Measurements from ENCODE around the gene TMEM163.
"Not testable (repeated sequence)": the region's sequence is repeated elsewhere in the genome, so short reads cannot be mapped to it uniquely, and the experiment has no call there.

TMEM163 gene

GRCh38 chr2:134621939-134622705 is 96.7 kb downstream of the TMEM163 start:
- DNase-seq (ENCODE audit: low spot score), result no peak

- DNase-seq (ENCODE audit: low spot score), result no peak
Observed at GRCh38 chr2:134619250-134619649, 99.5 kb downstream of the TMEM163 start.

GRCh38 chr2:134615480-134615879 is 103.3 kb downstream of the TMEM163 start:
- DNase-seq (ENCODE audit: low spot score), result not testable (repeated sequence)

GRCh38 chr2:134611316-134611715 is 107.5 kb downstream of the TMEM163 start:
- no peak for DNase-seq (ENCODE audit: low spot score)

GRCh38 chr2:134610871-134611270 is 107.9 kb downstream of the TMEM163 start:
- no peak for DNase-seq (ENCODE audit: low spot score)

- DNase-seq (ENCODE audit: low spot score), result no peak
Observed at GRCh38 chr2:134609924-134610513, 108.8 kb downstream of the TMEM163 start.

DNA sequence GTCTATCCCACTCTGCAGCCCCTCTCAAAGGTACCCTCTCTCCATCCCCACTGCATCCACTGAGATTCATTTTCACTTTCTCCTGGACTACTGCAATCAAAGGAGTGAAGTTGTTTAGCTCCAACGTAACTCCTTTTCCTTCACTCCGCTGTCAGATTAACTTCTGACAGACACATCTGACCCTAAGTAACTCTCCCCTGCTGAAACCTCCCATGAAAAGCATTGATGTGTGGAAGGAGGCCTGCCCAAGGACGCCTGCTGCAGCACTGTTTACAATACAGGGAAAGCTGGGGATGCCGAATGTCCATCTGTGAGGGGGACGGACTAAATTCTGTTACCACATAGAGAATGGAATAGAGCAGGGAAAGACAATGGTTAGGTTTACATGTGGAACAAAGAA is 114.8 kb downstream of the TMEM163 start:
- DNase-seq (ENCODE audit: low spot score), result no peak

DNA sequence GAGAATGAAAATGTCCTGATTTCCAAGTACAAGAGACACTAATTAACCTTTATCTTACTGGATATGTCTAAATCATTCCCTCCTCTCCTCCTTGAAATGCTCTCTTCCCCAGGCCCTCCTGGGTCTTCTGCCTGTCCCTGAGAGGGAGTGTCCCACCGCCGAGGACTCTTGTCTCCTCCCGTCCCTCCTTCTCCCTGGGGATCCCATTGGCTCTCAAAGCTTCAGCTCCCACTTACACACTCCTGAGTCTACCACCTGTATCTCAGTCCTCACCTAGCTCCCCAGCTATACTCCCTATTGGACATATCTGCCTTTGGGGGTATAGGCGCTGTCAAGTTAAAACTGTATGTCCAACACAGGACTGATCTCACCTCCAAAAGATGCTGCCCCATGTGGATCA is 116.1 kb downstream of the TMEM163 start:
- no peak for DNase-seq (ENCODE audit: low spot score)

DNA sequence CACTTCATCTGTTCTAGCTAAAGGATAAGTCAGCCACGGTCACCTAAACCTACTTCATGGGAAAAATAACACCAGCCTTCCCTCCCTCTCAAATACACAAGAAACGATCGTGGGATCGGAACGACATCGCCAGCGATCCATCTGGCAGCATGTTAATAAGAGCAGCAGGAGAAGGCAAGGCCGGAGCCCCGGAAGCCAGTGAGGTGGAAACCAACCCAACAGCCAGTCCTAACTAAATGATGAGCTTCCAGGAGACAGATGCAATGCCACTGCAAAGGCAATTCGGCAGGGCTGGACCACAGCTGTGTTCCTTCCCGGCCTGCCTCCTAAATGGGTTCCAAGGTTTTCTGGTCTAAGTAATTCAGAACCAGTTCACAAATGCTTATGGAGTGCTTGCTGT is 117.5 kb downstream of the TMEM163 start:
- DNase-seq (ENCODE audit: low spot score), result no peak

GRCh38 chr2:134600208-134600607 is 118.6 kb downstream of the TMEM163 start:
- no peak for DNase-seq (ENCODE audit: low spot score)

DNA sequence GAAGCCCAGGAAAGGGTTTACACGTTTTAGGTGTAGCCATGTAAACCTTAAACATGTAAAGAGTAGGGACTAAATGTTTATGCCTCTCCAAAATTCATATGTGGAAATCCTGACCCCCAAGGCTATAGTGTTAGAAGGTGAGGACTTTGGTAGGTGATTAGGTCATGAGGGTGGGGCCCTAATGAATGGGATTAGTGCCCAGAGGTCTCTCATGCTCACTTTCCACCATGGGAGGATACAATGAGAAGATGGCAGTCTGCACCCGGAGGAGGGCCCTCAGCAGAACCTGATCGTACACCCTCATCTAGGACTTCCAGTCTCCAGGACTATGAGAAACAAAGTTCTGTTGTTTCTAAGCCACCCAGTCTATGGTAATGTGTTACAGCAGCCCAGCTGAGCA is 119.6 kb downstream of the TMEM163 start:
- DNase-seq (ENCODE audit: low spot score), result no peak

DNA sequence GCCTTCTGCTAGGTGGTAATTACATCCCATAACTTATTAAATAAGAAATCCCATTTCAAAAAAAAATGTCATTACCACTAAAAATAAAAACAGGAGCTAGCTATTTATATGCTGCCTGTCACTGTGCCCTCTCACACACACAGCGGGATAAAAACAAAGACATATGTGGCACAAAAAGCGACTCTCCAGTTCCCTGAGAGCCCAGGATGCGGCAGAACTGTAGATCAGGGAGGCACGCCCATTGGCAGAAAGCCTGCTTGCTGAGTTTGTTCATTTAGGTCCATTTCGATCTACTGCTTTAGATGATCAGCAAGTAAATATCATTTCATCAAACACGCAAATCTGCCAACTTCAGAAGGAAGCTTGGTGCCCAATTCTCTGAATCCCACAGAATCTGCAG is 124.4 kb downstream of the TMEM163 start:
- DNase-seq (ENCODE audit: low spot score), result no peak

- no peak for DNase-seq (ENCODE audit: low spot score)
Observed at GRCh38 chr2:134593519-134593918, 125.3 kb downstream of the TMEM163 start.

- DNase-seq (ENCODE audit: low spot score), result no peak
Observed at GRCh38 chr2:134592377-134592776, 126.4 kb downstream of the TMEM163 start.

GRCh38 chr2:134591526-134591925 is 127.3 kb downstream of the TMEM163 start:
- no peak for DNase-seq (ENCODE audit: low spot score)

- no peak for DNase-seq (ENCODE audit: low spot score)
Observed at GRCh38 chr2:134590679-134591078, 128.1 kb downstream of the TMEM163 start.

DNA sequence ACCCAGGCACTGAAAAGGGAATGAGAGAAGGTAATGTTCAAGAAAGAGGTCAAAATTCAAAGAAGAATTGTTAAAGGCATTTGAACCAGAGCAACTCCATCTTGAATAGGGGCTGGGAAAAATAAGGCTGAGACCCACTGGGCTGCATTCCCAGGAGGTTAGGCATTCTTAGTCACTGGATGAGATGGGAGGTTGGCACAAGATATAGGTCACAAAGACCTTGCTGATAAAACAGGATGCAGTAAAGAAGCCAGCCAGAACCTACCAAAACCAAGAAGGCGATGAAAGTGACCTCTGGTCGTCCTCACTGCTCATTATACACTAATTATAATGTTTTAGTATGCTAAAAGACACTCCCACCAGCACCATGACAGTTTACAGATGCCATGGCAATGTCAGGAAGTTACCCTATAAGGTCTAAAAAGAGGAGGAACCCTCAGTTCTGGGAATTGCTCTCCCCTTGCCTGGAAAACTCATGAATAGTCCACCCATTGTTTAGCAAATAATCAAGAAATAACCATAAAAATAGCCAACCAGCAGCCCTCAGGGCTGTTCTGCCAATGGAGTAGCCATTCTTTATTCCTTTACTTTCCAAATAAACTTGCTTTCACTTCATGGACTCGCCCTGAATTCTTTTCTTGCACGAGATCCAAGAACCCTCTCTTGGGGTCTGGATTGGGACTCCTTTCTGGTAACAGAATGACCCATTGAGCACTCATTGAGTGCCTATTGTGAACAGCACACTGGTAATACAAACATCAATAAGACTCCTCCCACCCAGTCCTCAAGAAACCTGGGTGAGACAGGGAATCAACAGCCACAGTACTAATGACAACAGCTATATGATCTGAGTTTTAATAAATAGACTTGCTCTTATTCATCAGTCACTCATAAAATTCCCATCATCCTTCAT is 129.4 kb downstream of the TMEM163 start:
- not testable (repeated sequence) for DNase-seq (ENCODE audit: low spot score)

GRCh38 chr2:134588556-134588955 is 130.2 kb downstream of the TMEM163 start:
- no peak for DNase-seq (ENCODE audit: low spot score)

DNA sequence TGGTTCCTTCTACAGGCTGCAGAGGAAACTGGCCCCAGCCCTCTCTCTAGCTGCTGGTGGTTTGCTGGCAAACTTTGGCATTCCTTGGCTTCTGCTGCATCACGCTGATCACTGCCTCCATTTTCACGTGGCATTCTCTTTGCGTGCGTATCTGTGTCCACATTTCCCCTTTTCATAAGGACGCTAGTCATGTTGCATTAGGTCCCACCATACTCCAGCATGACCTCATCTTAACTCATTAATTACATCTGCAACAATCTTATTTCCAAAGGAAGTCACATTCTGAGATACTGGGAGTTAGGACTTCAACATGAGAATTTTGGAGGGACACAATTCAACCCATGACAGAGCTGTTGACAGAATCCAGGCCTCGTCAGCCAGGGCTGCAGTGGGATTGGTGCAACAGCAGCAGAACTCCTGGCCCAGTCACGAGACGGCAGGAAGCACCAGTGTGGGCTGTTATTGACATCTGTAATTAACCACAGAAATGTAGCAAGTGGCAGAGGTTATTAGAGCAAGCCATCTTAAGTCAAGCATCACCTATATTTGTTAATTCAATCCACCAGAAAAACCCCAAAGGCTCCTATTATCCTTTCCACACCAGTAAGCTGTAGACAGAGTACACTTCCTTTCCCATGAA is 132.4 kb downstream of the TMEM163 start:
- no peak for DNase-seq (ENCODE audit: low spot score)

DNA sequence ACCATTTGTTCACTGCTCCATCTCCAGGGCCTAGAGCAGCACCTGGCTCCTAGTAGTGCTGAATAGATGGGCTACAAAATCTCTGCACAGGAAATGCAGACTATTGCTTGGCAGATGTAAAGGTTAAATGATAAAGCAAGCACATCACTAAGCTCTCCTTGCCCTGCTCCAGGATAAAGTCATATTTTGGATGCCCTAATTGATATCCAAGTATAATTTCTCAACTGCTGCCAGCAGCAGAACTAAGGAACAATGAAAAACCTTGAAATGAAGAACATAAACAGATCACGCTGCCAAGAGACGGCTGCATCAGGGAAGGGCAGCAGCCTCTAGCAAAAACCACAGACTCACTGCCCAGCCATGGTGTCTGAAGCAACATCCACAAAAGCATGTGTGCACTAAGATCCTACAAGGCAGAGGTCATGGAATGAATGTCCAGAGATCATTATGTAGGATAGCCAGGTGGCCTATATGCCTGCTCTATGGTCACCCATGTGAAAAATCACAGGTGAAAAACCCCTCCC is 134.7 kb downstream of the TMEM163 start:
- no peak for DNase-seq (ENCODE audit: low spot score)

GRCh38 chr2:134583462-134583861 is 135.3 kb downstream of the TMEM163 start:
- DNase-seq (ENCODE audit: low spot score), result no peak

DNA sequence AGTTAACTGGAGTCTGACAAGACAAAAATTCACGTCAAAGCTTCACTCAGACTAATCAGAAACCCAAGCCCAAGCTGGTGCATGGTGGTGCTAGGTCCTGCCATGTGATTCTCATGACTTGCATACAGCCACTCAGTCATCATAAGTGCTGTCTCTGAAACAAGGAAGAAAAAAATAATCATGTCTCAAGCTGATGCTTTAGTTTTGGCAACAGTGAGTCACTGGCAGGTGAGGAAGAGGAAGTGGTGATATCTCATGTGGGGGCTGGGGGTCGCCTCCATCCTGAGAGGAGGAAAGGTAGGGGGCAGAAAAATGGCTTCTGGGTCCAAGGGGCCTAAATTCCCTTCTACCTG is 136.3 kb downstream of the TMEM163 start:
- no peak for DNase-seq (ENCODE audit: low spot score)

Measured in CD4-positive, alpha-beta T cell treated with Interleukin-15 for 4 hours (primary cell).